Calu3 (cell line): Measurements from ENCODE around the gene INCA1. TPM values are rescaled to one million over a fixed set of nuclear protein-coding genes. Genes with fewer than 3 reads are reported as not detected.

Experiments
- BruUV-seq: library from RNA; stranded (reverse); fragments of 400-500 nt; replicated peaks from 2 replicates; lab custom pipeline; 2021; lab: Mats Ljungman, UMichigan
- CTCF ChIA-PET: fragments of 300-600 bp; sonication (Branson Sonifier 250); formaldehyde crosslinking; loops from one replicate; lab custom pipeline; 2022; ENCODE audit warnings: antibody characterized with exemption; lab: Charles Lee
- DNase-seq: peaks from one replicate; pipeline ENCODE4 v3.0.0; 2022
- H3K27ac Mint-ChIP-seq: one replicate; pipeline ENCODE4 v1.8.0; 2022; ENCODE audit warnings: mixed read lengths; ENCODE audit not compliant: unreplicated experiment
- H3K27me3 Mint-ChIP-seq: one replicate; pipeline ENCODE4 v1.8.0; 2022; ENCODE audit warnings: mixed read lengths; ENCODE audit not compliant: unreplicated experiment
- H3K36me3 Mint-ChIP-seq: one replicate; pipeline ENCODE4 v1.8.0; 2022; ENCODE audit warnings: mild to moderate bottlenecking, moderate library complexity, mixed read lengths; ENCODE audit not compliant: insufficient read depth, unreplicated experiment
- H3K4me1 Mint-ChIP-seq: one replicate; pipeline ENCODE4 v1.8.0; 2022; ENCODE audit warnings: mild to moderate bottlenecking, low read depth, mixed read lengths; ENCODE audit not compliant: unreplicated experiment
- H3K4me3 Mint-ChIP-seq: one replicate; pipeline ENCODE4 v1.8.0; 2022; ENCODE audit warnings: mild to moderate bottlenecking, low read depth, moderate library complexity, mixed read lengths; ENCODE audit not compliant: unreplicated experiment
- H3K9me3 Mint-ChIP-seq: one replicate; pipeline ENCODE4 v1.8.0; 2022; ENCODE audit warnings: low read depth, mixed read lengths; ENCODE audit not compliant: unreplicated experiment
- CTCF ChIP-seq: fragments of 200-600 bp; IDR thresholded peaks from one replicate; pipeline ENCODE4 v1.8.0; 2022; ENCODE audit warnings: antibody characterized with exemption; ENCODE audit not compliant: unreplicated experiment
- intact Hi-C: fragments of 100-400 bp; cut with micrococcal nuclease; formaldehyde crosslinking; loops from one replicate; pipeline ENCODE4 v1.10.0; 2022; ENCODE audit not compliant: unreplicated experiment
- total RNA-seq: library from RNA; stranded (reverse); gene quantifications from 2 replicates; pipeline ENCODE4 v1.2.3, GENCODE V29; 2022

INCA1 gene
- total RNA-seq, 1 experiment from 2014 or later = 0.54 TPM

DNA sequence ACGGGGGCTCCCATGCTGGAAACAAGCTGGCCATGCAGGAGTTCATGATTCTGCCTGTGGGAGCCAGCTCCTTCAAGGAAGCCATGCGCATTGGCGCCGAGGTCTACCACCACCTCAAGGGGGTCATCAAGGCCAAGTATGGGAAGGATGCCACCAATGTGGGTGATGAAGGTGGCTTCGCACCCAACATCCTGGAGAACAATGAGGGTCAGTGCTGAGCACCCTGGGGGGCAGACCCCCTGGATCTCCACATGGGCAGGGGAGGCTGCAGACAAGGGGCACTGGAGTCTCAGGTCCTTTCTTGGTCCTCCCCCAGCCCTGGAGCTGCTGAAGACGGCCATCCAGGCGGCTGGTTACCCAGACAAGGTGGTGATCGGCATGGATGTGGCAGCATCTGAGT is 42.2 kb downstream of the INCA1 start:
- no peaks in the 10 kb centered on the region for H3K27me3 Mint-ChIP-seq
- H3K4me3 Mint-ChIP-seq = no peak overlapping the region
- peaks cover 27% of the 10 kb centered on the region for H3K36me3 Mint-ChIP-seq
- no peak overlapping the region for H3K27ac Mint-ChIP-seq
- BruUV-seq = no TSS peak
- H3K9me3 Mint-ChIP-seq = peaks cover 2% of the 10 kb centered on the region
- no peak for DNase-seq
- TF ChIP-seq CTCF = no peak
- CTCF ChIA-PET = no interaction called here
- intact Hi-C loops = no loop called here
- peaks cover 13% of the 10 kb centered on the region for H3K4me1 Mint-ChIP-seq

DNA sequence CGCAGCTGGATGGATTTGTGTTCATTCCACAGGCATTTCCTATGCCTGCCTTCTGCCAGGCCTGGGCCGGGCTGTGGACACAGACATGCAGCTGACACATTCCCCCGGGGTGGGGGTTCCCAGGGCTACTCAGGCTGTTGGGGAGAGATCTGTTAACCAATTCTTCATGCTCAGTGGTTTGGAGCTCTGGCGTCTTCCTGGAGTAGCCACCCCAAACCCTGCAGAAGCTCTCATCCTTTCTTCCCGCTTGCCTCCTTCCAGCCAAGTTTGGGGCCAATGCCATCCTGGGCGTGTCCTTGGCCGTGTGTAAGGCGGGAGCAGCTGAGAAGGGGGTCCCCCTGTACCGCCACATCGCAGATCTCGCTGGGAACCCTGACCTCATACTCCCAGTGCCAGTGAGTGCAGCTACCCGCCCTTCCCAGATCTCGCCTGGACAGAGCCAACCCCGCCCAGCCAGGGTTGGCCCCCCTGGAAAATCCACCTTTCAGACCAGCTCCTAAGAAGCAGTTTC is 43.8 kb downstream of the INCA1 start:
- peaks cover 24% of the 10 kb centered on the region for H3K36me3 Mint-ChIP-seq
- H3K27ac Mint-ChIP-seq = no peak overlapping the region
- no peak overlapping the region for H3K4me3 Mint-ChIP-seq
- H3K4me1 Mint-ChIP-seq = peaks cover 13% of the 10 kb centered on the region
- peaks cover 2% of the 10 kb centered on the region for H3K9me3 Mint-ChIP-seq
- CTCF ChIA-PET = no interaction called here
- H3K27me3 Mint-ChIP-seq = no peaks in the 10 kb centered on the region
- no peak for TF ChIP-seq CTCF
- intact Hi-C loops = no loop called here
- DNase-seq = no peak
- BruUV-seq = no TSS peak

DNA sequence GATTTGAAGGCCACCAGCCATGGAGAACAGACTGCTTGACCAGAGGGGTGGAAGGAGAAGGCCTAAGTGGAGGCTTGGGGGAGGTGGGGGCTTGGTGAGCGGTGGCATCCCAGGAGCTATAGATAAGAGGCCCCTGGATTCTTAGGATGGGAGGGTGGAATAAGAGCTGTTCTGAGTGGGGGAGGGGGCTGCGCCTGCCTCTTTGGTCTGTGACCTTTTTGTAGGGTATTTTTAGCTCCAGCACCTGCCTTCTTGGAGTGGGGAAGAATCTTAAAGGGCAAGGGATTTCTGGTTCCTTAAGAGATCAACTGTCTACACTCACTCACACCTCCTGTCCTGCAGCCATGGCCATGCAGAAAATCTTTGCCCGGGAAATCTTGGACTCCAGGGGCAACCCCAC is 45.8 kb downstream of the INCA1 start:
- H3K27ac Mint-ChIP-seq = peak overlapping the region; percentile 63

DNA sequence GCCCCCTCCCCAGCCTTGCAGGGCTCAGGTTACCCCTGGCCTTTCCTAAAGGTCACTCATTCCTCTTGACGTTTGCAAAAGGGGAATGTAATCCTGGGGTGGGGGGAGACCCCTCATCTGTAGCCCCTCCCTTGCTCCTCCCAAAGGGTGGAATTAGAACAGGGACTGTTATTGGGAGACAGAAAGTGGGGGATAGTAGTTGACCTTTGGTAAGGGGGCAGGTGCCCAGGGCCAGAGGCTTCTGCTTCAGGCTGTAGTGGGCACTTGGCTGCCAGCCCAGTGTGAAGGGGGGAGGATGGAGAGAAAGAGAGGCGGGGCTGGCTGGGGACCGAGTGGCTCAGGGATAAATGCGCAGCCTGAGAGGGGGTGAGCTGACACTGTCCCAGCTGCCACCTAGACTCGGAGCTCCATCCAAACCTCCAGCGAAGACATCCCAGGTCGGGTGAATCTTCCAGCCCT is 46.5 kb downstream of the INCA1 start, which contains the start of gene ENO3:
Gene ENO3, plus strand, starts transcription at position 374 of the 459 bp plus-strand sequence. CDS start 711 bp downstream, outside the sequence.
- Mint-ChIP-seq H3K27ac (peak within 1 kb of the TSS; percentile 63), H3K4me1 (peaks cover 14% of the 10 kb centered on the region), H3K9me3 (peaks cover under 1% of the 10 kb centered on the region), H3K36me3 (peaks cover 42% of the 10 kb centered on the region), H3K4me3 (peak within 1 kb of the TSS; percentile 89), H3K27me3 (no peaks in the 10 kb centered on the region)
- intact Hi-C loops = no loop called here
- BruUV-seq = no TSS peak
- no peak for DNase-seq
- no peak for TF ChIP-seq CTCF
- CTCF ChIA-PET = no interaction called here

More for the DNA sequence above, 45.8 kb downstream of the INCA1 start:
- H3K9me3 Mint-ChIP-seq = peaks cover 2% of the 10 kb centered on the region
- intact Hi-C loops = no loop called here
- peaks cover 38% of the 10 kb centered on the region for H3K36me3 Mint-ChIP-seq
- no peak for DNase-seq
- H3K4me1 Mint-ChIP-seq = peaks cover 13% of the 10 kb centered on the region
- CTCF ChIA-PET = interaction anchor here (0.6 kb wide), 1 partner anchor 135 kb away, joined by 3 read pairs; no protein-coding TSS in a partner anchor
- no TSS peak for BruUV-seq
- no peak for TF ChIP-seq CTCF
- H3K4me3 Mint-ChIP-seq = no peak overlapping the region
- no peaks in the 10 kb centered on the region for H3K27me3 Mint-ChIP-seq
